ENCODE measurements around the gene TLR3. TPM values are rescaled to one million over a fixed set of nuclear protein-coding genes. Genes with fewer than 3 reads are reported as not detected.

Gene TLR3
- total RNA-seq, 3 donors from 2014 or later = 4.3 to 13.9 (median 7.4) TPM

- TF ChIP-seq, protein P1, sequence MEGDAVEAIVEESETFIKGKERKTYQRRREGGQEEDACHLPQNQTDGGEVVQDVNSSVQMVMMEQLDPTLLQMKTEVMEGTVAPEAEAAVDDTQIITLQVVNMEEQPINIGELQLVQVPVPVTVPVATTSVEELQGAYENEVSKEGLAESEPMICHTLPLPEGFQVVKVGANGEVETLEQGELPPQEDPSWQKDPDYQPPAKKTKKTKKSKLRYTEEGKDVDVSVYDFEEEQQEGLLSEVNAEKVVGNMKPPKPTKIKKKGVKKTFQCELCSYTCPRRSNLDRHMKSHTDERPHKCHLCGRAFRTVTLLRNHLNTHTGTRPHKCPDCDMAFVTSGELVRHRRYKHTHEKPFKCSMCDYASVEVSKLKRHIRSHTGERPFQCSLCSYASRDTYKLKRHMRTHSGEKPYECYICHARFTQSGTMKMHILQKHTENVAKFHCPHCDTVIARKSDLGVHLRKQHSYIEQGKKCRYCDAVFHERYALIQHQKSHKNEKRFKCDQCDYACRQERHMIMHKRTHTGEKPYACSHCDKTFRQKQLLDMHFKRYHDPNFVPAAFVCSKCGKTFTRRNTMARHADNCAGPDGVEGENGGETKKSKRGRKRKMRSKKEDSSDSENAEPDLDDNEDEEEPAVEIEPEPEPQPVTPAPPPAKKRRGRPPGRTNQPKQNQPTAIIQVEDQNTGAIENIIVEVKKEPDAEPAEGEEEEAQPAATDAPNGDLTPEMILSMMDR (IDR thresholded peaks at IDR 0.05) = no peak
- TF ChIP-seq POLR2AphosphoS5 (IDR thresholded peaks at IDR 0.05) (no peak), POLR2A (IDR thresholded peaks at IDR 0.05) (no peak)
- H3K27me3 ChIP-seq = no peaks in the 10 kb centered on the region
- H3K4me1 ChIP-seq = no peaks in the 10 kb centered on the region
- no peak overlapping the region for H3K4me3 ChIP-seq
- H3K27ac ChIP-seq = no peak overlapping the region
- H3K36me3 ChIP-seq = no peaks in the 10 kb centered on the region
- H3K9me3 ChIP-seq = no peaks in the 10 kb centered on the region
- no peak for DNase-seq (ENCODE audit: low spot score in 2 of 2)
- intact Hi-C loops (cut with DNase I; ENCODE audit: low total_unique reads) = no loop called here
Observed at GRCh38 chr4:186092296-186092695, 23.3 kb downstream of the TLR3 start.

DNA sequence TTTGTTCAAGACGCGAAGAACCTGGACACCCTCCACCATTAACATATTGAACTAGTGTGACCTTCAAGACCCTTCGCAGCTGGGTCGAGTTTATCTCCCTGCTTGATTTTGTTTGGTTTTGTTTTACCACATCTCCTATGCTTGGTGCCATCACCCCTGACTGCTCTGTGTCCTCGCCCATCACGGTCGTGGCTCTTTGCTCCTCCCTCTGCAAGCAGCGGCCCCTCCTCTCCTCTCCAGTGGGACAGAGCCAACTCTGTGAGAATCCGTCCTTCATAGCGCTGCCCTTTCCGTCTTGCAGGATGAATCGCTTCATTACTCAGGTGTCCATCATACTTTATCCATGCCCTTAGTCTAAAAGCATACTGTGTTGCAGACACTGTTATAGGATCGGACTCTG lies 26.4 kb downstream of the TLR3 start:
- H3K4me1 ChIP-seq = no peaks in the 10 kb centered on the region
- H3K27me3 ChIP-seq = no peaks in the 10 kb centered on the region
- H3K9me3 ChIP-seq = no peaks in the 10 kb centered on the region
- no peaks in the 10 kb centered on the region for H3K36me3 ChIP-seq
- no peak overlapping the region for H3K4me3 ChIP-seq
- no peak overlapping the region for H3K27ac ChIP-seq
- TF ChIP-seq POLR2AphosphoS5 (IDR thresholded peaks at IDR 0.05) = no peak
- TF ChIP-seq POLR2A (IDR thresholded peaks at IDR 0.05) = no peak
- TF ChIP-seq, protein P1 (IDR thresholded peaks at IDR 0.05) = no peak
- intact Hi-C loops (cut with DNase I; ENCODE audit: low total_unique reads) = no loop called here
- no peak for DNase-seq (ENCODE audit: low spot score in 2 of 2)

- no peaks in the 10 kb centered on the region for H3K4me1 ChIP-seq
- no peaks in the 10 kb centered on the region for H3K36me3 ChIP-seq
- no peak for DNase-seq (ENCODE audit: low spot score in 2 of 2)
- H3K27ac ChIP-seq = no peak overlapping the region
- H3K4me3 ChIP-seq = no peak overlapping the region
- no peaks in the 10 kb centered on the region for H3K27me3 ChIP-seq
- no peaks in the 10 kb centered on the region for H3K9me3 ChIP-seq
- TF ChIP-seq, protein P1 (IDR thresholded peaks at IDR 0.05) = no peak
- TF ChIP-seq POLR2AphosphoS5 (IDR thresholded peaks at IDR 0.05) (no peak), POLR2A (IDR thresholded peaks at IDR 0.05) (no peak)
- intact Hi-C loops (cut with DNase I; ENCODE audit: low total_unique reads) = no loop called here
Observed at GRCh38 chr4:186096681-186097165, 27.8 kb downstream of the TLR3 start.

DNA sequence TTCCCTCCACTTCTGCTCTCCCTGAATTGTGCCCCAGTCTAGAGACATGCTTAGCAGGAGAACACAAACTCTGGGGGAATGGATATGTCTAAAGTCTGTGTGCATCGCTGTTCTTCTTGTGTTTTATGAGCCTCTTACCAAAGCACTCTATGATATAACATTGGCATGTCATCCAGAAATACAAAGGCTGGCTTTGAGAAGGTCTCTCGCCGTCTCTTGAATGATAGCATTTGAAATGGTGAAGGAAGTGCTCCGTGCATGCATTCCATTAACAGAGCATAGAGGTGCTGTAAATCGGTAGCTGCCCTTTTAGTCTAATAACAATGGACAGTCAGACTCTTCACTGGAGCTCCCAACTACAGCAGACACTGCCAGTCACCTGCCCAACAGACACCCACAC lies 28.4 kb downstream of the TLR3 start:
- intact Hi-C loops (cut with DNase I; ENCODE audit: low total_unique reads) = no loop called here
- Histone ChIP-seq H3K36me3 (no peaks in the 10 kb centered on the region), H3K4me3 (no peak overlapping the region), H3K9me3 (no peaks in the 10 kb centered on the region), H3K27me3 (no peaks in the 10 kb centered on the region), H3K27ac (no peak overlapping the region), H3K4me1 (no peaks in the 10 kb centered on the region)
- no peak for TF ChIP-seq POLR2A (IDR thresholded peaks at IDR 0.05)
- TF ChIP-seq, protein P1 (IDR thresholded peaks at IDR 0.05) = no peak
- TF ChIP-seq POLR2AphosphoS5 (IDR thresholded peaks at IDR 0.05) = no peak
- no peak for DNase-seq (ENCODE audit: low spot score in 2 of 2)

DNA sequence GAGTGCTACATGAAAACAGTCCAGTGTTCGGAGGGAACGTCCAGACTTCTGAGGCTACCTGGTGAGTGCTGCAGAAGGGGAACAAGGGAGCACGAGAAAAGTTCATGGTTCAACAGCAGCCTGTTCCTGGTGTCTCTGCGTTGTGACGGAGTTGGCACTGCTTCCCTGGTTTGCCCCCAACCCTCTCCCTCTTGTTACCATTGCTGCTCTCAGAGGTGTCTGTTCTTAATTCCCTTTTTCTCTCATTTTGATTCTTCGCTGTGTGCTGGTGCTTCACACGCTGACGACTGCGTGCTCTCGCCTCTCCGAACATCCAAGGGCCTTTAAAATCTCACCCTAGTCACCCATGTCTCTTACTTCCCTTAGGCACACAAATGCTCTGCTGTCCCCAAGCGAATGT lies 34.0 kb downstream of the TLR3 start:
- TF ChIP-seq, protein P1 (IDR thresholded peaks at IDR 0.05) = no peak
- TF ChIP-seq POLR2AphosphoS5 (IDR thresholded peaks at IDR 0.05) (no peak), POLR2A (IDR thresholded peaks at IDR 0.05) (no peak)
- Histone ChIP-seq H3K9me3 (no peaks in the 10 kb centered on the region), H3K4me3 (no peak overlapping the region), H3K4me1 (no peaks in the 10 kb centered on the region), H3K27me3 (peaks cover 4 to 5% of the 10 kb centered on the region in 2 donors), H3K27ac (no peak overlapping the region), H3K36me3 (no peaks in the 10 kb centered on the region)
- intact Hi-C loops (cut with DNase I; ENCODE audit: low total_unique reads) = loop anchor here (2.0 to 5.0 kb wide), 2 partner anchors 72 to 309 kb away; no protein-coding TSS in a partner anchor
- no peak for DNase-seq (ENCODE audit: low spot score in 2 of 2)

Measured in breast epithelium (tissue), 4 donors.